Measurements from ENCODE around the gene CDK2AP2.

GRCh38 chr11:67497656-67498291 lies 10.2 kb downstream of the CDK2AP2 start:
- TF ChIP-seq CTCF (IDR thresholded peaks at IDR 0.05), result no peak
- no peak for TF ChIP-seq POLR2A (IDR thresholded peaks at IDR 0.05)
